GM23338 (cell line): ENCODE results near the gene MYOD1. TPM values are rescaled to one million over a fixed set of nuclear protein-coding genes. Genes with fewer than 3 reads are reported as not detected.
A peak's percentile ranks its signal among the peaks of the same experiment; 100 is the strongest.

ENCODE experiments used
- ATAC-seq: fragments of 200-7000 bp; cut with Tn5 transposase; 3 replicates; pipeline ENCODE4 v1.9.1; 2020
- DNase-seq: peaks from one replicate; pipeline ENCODE4 v3.0.0-alpha.2; 2015; ENCODE audit warnings: low spot score
- H2AFZ ChIP-seq: fragments of 200-600 bp; sonication (generic); 2 replicates; pipeline ENCODE4 v1.8.0; 2016; ENCODE audit warnings: antibody characterized with exemption, mild to moderate bottlenecking, moderate library complexity
- H3F3A ChIP-seq: fragments of 200-600 bp; sonication (generic); replicated peaks from 2 replicates; pipeline ENCODE4 v1.8.0; 2017; ENCODE audit warnings: antibody characterized with exemption, mixed run types, low read depth
- H3K27ac ChIP-seq: fragments of 200-600 bp; sonication (generic); 2 replicates; pipeline ENCODE4 v1.6.1; 2016; ENCODE audit warnings: low read depth
- H3K27me3 ChIP-seq: fragments of 200-600 bp; sonication (generic); 2 replicates; pipeline ENCODE4 v1.8.0; 2016; ENCODE audit warnings: mild to moderate bottlenecking, mixed run types, moderate library complexity; ENCODE audit not compliant: insufficient read depth
- H3K36me3 ChIP-seq: fragments of 200-600 bp; sonication (generic); 2 replicates; pipeline ENCODE4 v1.8.0; 2016; ENCODE audit warnings: mild to moderate bottlenecking; ENCODE audit not compliant: insufficient read depth
- H3K4me1 ChIP-seq: fragments of 200-600 bp; sonication (generic); 2 replicates; pipeline ENCODE4 v1.8.0; 2016; ENCODE audit warnings: mild to moderate bottlenecking, moderate library complexity; ENCODE audit not compliant: insufficient read depth
- H3K4me2 ChIP-seq: fragments of 200-600 bp; sonication (generic); 2 replicates; pipeline ENCODE4 v1.7.1; 2017; ENCODE audit warnings: mixed run types
- H3K4me3 ChIP-seq: fragments of 200-600 bp; sonication (generic); 2 replicates; pipeline ENCODE4 v1.6.1; 2016; ENCODE audit warnings: mixed run types
- H3K79me2 ChIP-seq: fragments of 200-600 bp; sonication (generic); replicated peaks from 2 replicates; pipeline ENCODE4 v1.8.0; 2017; ENCODE audit warnings: mild to moderate bottlenecking; ENCODE audit not compliant: insufficient read depth
- H3K9me2 ChIP-seq: fragments of 200-600 bp; sonication (generic); 2 replicates; pipeline ENCODE4 v1.8.0; 2017; ENCODE audit not compliant: insufficient read depth
- H4K20me1 ChIP-seq: fragments of 200-600 bp; sonication (generic); replicated peaks from 2 replicates; pipeline ENCODE4 v1.8.0; 2017; ENCODE audit warnings: mild to moderate bottlenecking; ENCODE audit not compliant: insufficient read depth
- H3K27ac Mint-ChIP-seq: 2 replicates; pipeline ENCODE4 v1.8.0; 2020; ENCODE audit warnings: inconsistent platforms, mild to moderate bottlenecking, moderate library complexity, mixed read lengths
- H3K27me3 Mint-ChIP-seq: 3 replicates; pipeline ENCODE4 v1.8.0; 2022; ENCODE audit warnings: low read depth, mild to moderate bottlenecking, moderate library complexity, mixed read lengths, inconsistent platforms; ENCODE audit not compliant: insufficient read depth, poor library complexity
- H3K36me3 Mint-ChIP-seq: 3 replicates; pipeline ENCODE4 v1.8.0; 2021; ENCODE audit warnings: low read depth, mild to moderate bottlenecking, inconsistent platforms, moderate library complexity, mixed read lengths
- H3K4me1 Mint-ChIP-seq: 3 replicates; pipeline ENCODE4 v1.8.0; 2020; ENCODE audit warnings: mild to moderate bottlenecking, inconsistent platforms, mixed read lengths
- H3K4me3 Mint-ChIP-seq: 3 replicates; pipeline ENCODE4 v1.8.0; 2021; ENCODE audit warnings: moderate library complexity, mild to moderate bottlenecking, inconsistent platforms, mixed read lengths
- H3K9me3 Mint-ChIP-seq: 3 replicates; pipeline ENCODE4 v1.8.0; 2020; ENCODE audit warnings: moderate library complexity, mild to moderate bottlenecking, inconsistent platforms, mixed read lengths
- CREB1 ChIP-seq: fragments of 250-450 bp; sonication (Bioruptor Pico); IDR thresholded peaks from 2 replicates; pipeline ENCODE4 v1.5.0; 2020; ENCODE audit warnings: low read depth, mild to moderate bottlenecking, moderate library complexity
- CTCF ChIP-seq, 2 experiments: fragments of 200-600 bp in 1 of 2; sonication (generic) in 1 of 2; conservative IDR thresholded peaks; 2 replicates each; pipeline versions ENCODE4 v1.5.1 to v1.6.1; 2016 to 2017; ENCODE audit warnings: antibody characterized with exemption in 2 of 2, low read depth in 2 of 2, mild to moderate bottlenecking in 2 of 2, moderate library complexity in 1 of 2
- EZH2 ChIP-seq: fragments of 200-600 bp; sonication (generic); IDR thresholded peaks from one replicate; pipeline ENCODE4 v1.8.0; 2017; ENCODE audit warnings: antibody characterized with exemption, mild to moderate bottlenecking, low read depth; ENCODE audit not compliant: unreplicated experiment
- EZH2phosphoT487 ChIP-seq: fragments of 200-600 bp; sonication (generic); IDR thresholded peaks from one replicate; pipeline ENCODE4 v1.8.1; 2018; ENCODE audit warnings: antibody characterized with exemption; ENCODE audit not compliant: unreplicated experiment
- ZNF114 ChIP-seq: fragments of 250-450 bp; sonication (Bioruptor Pico); IDR thresholded peaks from 2 replicates; pipeline ENCODE4 v1.5.0; 2020; ENCODE audit warnings: mild to moderate bottlenecking, moderate library complexity
- ZNF462 ChIP-seq: fragments of 250-450 bp; sonication (Bioruptor Pico); IDR thresholded peaks from 2 replicates; pipeline ENCODE4 v1.5.0; 2020; ENCODE audit warnings: mild to moderate bottlenecking, moderate library complexity
- polyA plus RNA-seq: library from polyadenylated mRNA; unstranded; fragments of >200 nt; fragmentation: Nextera tagmentation; extraction: Ambion mirVana; gene quantifications from 2 replicates; pipeline ENCODE4 v1.2.1, GENCODE V29; 2016
- total RNA-seq: library from RNA; depleted of rRNA; stranded (reverse); fragments of >200 nt; shearing (Covaris generic); gene quantifications from 2 replicates; pipeline ENCODE4 v1.2.3, GENCODE V29; 2014

The MYOD1 gene
- total and polyA plus RNA-seq, 2 experiments from 2014 or later = not detected

- Histone ChIP-seq H4K20me1 (no peaks in the 10 kb centered on the region; the same call in 1 of the 2 replicates), H3K27me3 (peaks cover 96% of the 10 kb centered on the region), H3K79me2 (no peaks in the 10 kb centered on the region), H3K9me2 (no peaks in the 10 kb centered on the region), H3F3A (no peaks in the 10 kb centered on the region), H3K4me3 (peak overlapping the region; percentile 70; the same call in 1 of the 2 replicates), H2AFZ (no peak overlapping the region), H3K4me2 (no peak overlapping the region), H3K27ac (no peak overlapping the region), H3K36me3 (no peaks in the 10 kb centered on the region), H3K4me1 (peaks cover 7% of the 10 kb centered on the region; the same call in 1 of the 2 replicates)
- peaks cover 10% of the 10 kb centered on the region for H3K4me1 Mint-ChIP-seq
- DNase-seq (no peak), ATAC-seq (no peak)
- H3K27me3 Mint-ChIP-seq = peaks cover 37% of the 10 kb centered on the region
- TF ChIP-seq EZH2phosphoT487 (no peak), EZH2 (no peak)
- no peak overlapping the region for H3K27ac Mint-ChIP-seq
- H3K9me3 Mint-ChIP-seq = no peaks in the 10 kb centered on the region
- H3K4me3 Mint-ChIP-seq = 0 out of 3 replicates have a peak overlapping the region, but pooled peaks have one; percentile 71
- no peaks in the 10 kb centered on the region for H3K36me3 Mint-ChIP-seq
Measured at GRCh38 chr11:17718015-17718414, 1.4 kb upstream of the MYOD1 start.

- no peaks in the 10 kb centered on the region for H3K36me3 ChIP-seq
- peak overlapping the region; percentile 70 for H3K4me3 ChIP-seq
- peaks cover 7% of the 10 kb centered on the region; the same call in 1 of the 2 replicates for H3K4me1 ChIP-seq
- no peaks in the 10 kb centered on the region for H3K9me2 ChIP-seq
- H3K27me3 ChIP-seq = peaks cover 98% of the 10 kb centered on the region
- no peak overlapping the region for H3K27ac Mint-ChIP-seq
- no peaks in the 10 kb centered on the region for H3K9me3 Mint-ChIP-seq
- TF ChIP-seq ZNF114 (CRISPR knock-in tag) (no peak), EZH2phosphoT487 (no peak), EZH2 (peak; percentile 64)
- H3F3A ChIP-seq = no peaks in the 10 kb centered on the region
- peaks cover 39% of the 10 kb centered on the region for H3K27me3 Mint-ChIP-seq
- peak overlapping the region; percentile 71 for H3K4me3 Mint-ChIP-seq
- H3K79me2 ChIP-seq = no peaks in the 10 kb centered on the region
- no peaks in the 10 kb centered on the region; the same call in 1 of the 2 replicates for H4K20me1 ChIP-seq
- ATAC-seq (peak; percentile 0; the same call in 1 of the 3 replicates), DNase-seq (peak; percentile 38)
- H3K4me2 ChIP-seq = peak overlapping the region; percentile 94
- peaks cover 10% of the 10 kb centered on the region for H3K4me1 Mint-ChIP-seq
- no peaks in the 10 kb centered on the region for H3K36me3 Mint-ChIP-seq
- H2AFZ ChIP-seq = peak overlapping the region; percentile 96
- H3K27ac ChIP-seq = no peak overlapping the region
Measured at GRCh38 chr11:17718510-17718962, 835 bp upstream of the MYOD1 start.

GRCh38 chr11:17719938-17720795, 796 bp downstream of the MYOD1 start:
- Histone ChIP-seq H3K4me1 (peaks cover 7% of the 10 kb centered on the region; the same call in 1 of the 2 replicates), H4K20me1 (no peaks in the 10 kb centered on the region; the same call in 1 of the 2 replicates), H2AFZ (peak overlapping the region; percentile 95), H3K4me3 (peak overlapping the region; percentile 70), H3K79me2 (no peaks in the 10 kb centered on the region), H3K9me2 (no peaks in the 10 kb centered on the region), H3K36me3 (no peaks in the 10 kb centered on the region), H3F3A (no peaks in the 10 kb centered on the region), H3K27me3 (peaks cover 100% of the 10 kb centered on the region), H3K4me2 (peak overlapping the region; percentile 94), H3K27ac (no peak overlapping the region)
- Mint-ChIP-seq H3K9me3 (no peaks in the 10 kb centered on the region), H3K36me3 (no peaks in the 10 kb centered on the region), H3K4me3 (peak overlapping the region; percentile 60), H3K27ac (no peak overlapping the region), H3K4me1 (peaks cover 10% of the 10 kb centered on the region), H3K27me3 (peaks cover 41% of the 10 kb centered on the region)
- peak; percentile 69 for ATAC-seq
- DNase-seq = peak; percentile 79
- TF ChIP-seq CTCF (conservative IDR thresholded peaks at IDR 0.05; ENCODE audit: low read depth in 2 of 2) = peak; percentile 57
- no peak for TF ChIP-seq ZNF462 (CRISPR knock-in tag)
- 0 out of 2 replicates have a peak, but pooled peaks have one; percentile 7 for TF ChIP-seq CREB1
